ENCODE measurements around the gene JAZF1.

- TF ChIP-seq YY1 (IDR thresholded peaks at IDR 0.05; ENCODE audit: insufficient read depth, insufficient read length) (no peak), SUZ12 (IDR thresholded peaks at IDR 0.05; ENCODE audit: extremely low read depth, insufficient read depth, insufficient read length) (no peak), ZNF274 (IDR thresholded peaks at IDR 0.05; ENCODE audit: low read depth, low read length) (no peak)
These were observed 257.5 kb downstream of the JAZF1 start for GRCh38 chr7:27922907-27923641.
